HG02884 (cell line): Measurements from ENCODE around the gene TMC7.
"Not testable (repeated sequence)": the region's sequence is repeated elsewhere in the genome, so short reads cannot be mapped to it uniquely, and the experiment has no call there.

ENCODE experiments used
- ATAC-seq: cut with Tn5 transposase; IDR thresholded peaks from one replicate; pipeline ENCODE4 v1.9.1; 2021; ENCODE audit warnings: mild to moderate bottlenecking, moderate library complexity; ENCODE audit not compliant: unreplicated experiment

The TMC7 gene

DNA sequence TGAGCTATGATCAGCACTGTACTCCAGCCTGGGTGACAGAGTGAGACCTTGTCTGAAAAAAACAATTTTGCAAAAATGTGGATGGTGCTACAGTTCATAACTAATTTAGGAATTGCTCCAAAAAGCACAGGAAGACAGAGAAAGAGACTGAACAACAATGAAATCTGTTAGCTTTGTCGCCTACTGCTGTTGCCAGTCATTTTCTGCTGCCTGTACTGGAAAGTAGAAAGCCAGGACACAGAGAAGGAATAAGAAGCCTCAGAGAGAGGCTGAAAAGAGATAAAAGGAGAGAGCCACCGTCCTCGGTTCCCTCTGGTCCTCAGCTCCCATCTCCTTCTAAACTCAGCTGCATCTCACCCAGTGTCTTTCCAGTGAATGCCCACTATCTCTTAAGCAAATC is 8.6 kb upstream of the TMC7 start:
- no peak for ATAC-seq

DNA sequence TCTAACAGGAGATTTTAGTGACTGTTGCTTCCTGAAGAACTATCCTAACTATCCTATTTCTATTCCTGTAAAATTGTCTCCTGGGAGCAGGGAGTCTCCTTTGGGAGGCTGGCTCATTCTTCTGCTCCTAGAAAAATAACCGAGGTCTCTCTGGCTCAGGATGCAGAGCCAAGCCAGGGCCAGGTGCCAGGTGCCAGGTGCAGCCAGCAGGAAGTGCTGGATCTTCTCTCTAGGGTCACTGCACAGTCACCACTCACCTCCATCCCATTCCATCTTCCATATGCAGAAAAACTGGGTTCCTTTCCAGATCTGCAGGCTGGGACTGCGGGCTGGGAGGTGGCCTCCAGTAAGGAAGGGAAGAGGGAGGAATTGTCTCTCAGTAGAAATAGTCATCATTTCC is 3.8 kb upstream of the TMC7 start:
- no peak for ATAC-seq

DNA sequence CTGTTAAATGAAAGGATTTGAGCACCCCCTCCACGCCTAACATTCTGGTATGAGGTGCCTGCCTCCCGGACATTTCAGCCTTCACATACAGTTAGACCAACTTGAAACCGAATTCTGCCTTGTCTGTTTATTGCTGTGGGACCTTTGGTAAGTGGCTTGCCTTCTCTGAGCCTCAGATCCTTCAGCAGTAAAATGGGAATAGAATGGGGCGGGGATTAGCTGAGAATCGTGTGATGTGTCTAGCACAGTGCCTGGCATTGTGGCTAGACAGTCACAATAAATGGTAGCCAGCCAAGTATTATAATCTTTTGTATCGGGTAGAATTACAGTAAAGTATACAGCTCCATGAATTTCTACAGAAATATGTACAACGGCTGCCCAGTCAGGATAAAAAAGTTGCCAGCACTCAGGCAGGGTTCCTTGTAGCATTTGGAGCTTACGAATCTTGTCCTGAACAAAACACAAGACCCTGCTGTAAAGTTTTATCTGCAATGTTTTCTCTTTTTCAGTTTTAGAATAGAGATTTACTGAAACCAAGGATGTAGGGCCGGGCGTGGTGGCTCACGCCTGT is 786 bp downstream of the TMC7 start:
- ATAC-seq = no peak

DNA sequence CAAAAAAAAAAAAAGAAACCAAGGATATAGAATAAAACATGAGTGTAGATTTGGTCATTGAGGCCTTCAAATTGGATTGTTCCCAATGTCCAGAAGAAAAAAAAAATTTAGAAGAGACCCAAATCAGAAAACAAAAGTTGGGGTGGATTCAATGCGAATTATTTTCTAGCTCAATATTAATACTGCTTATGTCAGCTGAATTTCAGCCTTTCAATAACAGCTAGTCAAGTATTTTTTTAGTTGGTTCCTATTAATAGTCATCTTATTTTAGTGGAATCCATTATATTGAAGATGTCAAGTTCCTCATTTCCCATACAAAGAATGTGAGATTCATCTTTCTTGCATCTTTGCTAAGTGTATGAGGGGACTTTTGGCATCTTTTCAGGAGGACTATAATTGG is 1.5 kb downstream of the TMC7 start:
- ATAC-seq = not testable (repeated sequence)

DNA sequence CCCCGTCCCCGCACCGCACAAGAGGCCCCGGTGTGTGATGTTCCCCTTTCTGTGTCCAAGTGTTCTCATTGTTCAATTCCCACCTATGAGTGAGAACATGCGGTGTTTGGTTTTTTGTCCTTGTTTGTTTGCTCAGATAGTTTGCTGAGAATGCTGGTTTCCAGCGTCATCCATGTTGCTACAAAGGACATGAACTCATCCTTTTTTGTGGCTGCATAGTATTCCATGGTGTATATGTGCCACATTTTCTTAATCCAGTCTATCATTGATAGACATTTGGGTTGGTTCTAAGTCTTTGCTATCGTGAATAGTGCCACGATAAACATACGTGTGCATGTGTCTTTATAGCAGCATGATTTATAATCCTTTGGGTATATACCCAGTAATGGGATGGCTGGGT is 8.0 kb downstream of the TMC7 start:
- ATAC-seq = not testable (repeated sequence)

DNA sequence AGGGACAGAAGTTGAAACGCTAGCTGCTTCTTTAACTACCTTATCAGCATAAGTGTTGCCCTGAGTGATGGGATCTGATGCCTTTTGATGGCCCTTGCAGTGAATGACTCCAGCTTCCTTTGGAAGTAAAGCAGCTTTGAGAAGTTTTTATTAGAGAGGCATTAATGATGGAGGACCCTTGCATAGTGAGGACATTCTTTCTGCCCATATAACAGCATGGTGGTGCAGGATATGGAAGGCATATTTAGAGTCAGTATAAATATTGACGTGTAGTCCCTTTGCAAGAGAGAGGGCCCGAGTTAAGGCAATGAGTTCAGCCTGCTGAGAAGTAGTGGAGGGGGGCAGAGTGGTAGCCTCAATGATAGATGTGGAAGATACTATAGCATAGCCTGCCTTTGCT is 9.8 kb downstream of the TMC7 start:
- ATAC-seq = not testable (repeated sequence)

DNA sequence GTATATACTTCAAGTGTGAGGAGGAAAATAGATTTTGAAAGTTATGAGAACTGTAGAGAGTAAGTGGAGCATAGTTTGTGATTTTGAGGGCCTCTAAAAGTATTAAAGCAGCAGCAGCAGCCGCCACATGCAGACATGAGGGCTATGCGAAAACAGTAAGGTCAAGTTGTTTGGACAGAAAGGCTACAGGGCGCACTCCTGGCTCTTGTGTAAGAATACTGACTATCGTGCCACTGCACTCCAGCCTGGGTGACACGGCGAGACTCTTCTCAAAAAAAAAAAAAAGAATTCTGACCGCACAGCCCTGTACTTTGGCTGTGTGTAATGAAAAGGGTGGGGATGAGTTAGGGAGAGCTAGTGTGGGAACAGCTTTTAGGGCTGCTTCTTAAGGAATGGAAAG is 10.4 kb downstream of the TMC7 start:
- ATAC-seq = not testable (repeated sequence)

DNA sequence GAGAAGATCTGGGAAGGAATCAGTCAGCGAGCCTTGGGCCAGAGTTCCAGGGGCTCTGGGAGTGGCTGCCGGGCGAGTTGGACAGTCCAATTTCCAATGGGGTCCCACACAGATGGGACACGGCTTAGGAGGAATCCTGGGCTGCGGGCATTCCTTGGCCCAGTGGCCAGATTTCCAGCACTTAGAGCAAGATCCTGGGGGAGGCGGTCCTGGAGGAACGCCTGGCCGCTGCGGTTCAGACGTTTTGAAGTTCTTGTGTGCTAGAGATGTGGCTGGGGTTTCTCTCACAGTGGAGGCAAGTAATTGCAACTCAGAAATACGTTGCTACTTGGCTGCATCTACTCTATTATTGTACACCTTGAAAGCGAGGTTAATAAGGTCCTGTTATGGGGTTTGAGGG is 11.7 kb downstream of the TMC7 start:
- not testable (repeated sequence) for ATAC-seq

DNA sequence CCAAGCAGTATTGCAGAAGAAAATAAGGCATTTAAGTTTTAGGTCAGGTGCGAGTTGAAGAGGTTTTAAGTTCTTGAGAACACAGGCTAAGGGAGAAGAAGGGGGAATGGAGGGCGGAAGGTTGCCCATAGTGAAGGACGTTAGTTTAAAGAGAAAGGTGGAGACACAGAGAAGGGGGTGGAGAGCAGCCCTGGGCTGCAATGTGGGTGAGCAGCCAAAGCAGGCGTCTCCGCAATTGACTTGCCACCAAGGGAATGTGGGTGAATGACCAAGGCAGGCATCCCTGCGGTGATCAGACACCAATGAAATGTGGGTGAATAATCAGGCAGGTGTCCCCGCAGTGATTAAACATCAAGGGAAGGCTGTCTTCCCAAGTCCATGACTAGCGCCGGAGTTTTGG is 12.8 kb downstream of the TMC7 start:
- not testable (repeated sequence) for ATAC-seq

DNA sequence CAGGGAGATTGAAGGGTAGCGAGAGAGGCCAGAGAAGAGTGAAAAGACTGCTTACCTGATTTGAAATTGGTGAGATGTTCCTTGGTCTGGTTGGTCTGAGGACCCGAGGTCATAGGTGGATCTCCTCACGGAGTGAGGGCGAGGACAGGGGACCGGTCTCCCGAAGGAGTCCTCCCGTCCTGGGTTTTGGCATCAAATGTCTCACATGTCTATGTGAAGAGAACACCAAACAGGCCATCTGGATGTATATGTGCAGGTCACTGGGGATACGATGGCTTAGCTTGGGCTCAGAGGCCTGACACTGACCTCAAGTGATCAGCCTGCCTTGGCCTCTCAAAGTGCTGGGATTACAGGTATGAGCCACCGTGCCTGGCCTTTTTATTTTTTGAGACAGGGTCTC is 13.3 kb downstream of the TMC7 start:
- ATAC-seq = not testable (repeated sequence)

DNA sequence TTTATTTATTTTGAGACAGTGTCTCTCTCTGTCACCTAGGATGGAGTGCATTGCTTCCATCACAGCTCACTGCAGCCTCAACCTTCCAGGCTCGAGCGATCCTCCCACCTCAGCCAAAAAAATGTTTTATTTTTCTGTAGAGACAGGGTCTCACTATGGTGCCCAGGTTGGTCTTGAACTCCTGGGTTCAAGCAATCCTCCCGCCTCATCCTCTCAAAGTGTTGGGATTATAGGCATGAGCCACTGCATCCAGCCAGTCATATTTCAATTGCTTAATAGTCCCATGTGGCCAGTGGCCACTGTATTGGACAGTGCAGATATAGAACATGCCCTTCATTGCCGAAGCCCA is 15.3 kb downstream of the TMC7 start:
- no peak for ATAC-seq

DNA sequence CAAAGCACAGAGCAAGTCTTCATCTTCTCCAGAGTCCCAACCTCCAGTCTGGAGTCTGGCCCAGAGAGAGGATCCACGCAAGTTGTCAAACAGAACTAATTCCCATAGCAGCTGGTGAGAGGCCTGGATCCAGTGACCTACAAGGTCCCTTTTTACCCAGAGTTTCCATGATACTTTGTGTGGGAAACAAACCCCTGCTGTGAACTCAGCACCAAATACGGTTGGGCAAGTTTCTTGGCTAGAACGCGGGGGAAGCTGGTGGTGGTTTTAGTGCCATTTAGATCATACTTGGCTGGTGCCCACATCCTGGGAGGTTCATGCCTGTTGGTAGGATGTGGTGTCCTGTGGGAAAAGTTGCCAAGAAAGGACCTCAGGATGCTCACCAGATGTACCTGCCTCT is 18.1 kb downstream of the TMC7 start:
- ATAC-seq = no peak

DNA sequence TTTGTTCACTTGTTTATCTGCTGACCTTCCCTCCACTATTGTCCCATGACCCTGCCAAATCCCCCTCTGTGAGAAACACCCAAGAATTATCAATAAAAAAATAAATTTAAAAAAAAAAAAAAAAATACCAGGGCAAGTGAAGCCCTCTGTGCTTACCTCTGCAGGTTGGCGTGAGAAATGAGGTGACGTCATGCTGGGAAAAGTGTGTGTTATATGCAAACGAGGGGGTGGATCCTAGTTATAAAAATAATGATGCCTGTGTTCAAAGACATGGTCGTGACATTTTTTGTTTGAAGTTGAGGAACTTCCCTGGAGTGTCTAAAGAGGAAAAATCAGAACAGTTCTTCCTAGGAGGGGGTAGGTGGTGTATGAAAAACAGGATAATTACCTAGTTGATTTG is 20.2 kb downstream of the TMC7 start:
- no peak for ATAC-seq

DNA sequence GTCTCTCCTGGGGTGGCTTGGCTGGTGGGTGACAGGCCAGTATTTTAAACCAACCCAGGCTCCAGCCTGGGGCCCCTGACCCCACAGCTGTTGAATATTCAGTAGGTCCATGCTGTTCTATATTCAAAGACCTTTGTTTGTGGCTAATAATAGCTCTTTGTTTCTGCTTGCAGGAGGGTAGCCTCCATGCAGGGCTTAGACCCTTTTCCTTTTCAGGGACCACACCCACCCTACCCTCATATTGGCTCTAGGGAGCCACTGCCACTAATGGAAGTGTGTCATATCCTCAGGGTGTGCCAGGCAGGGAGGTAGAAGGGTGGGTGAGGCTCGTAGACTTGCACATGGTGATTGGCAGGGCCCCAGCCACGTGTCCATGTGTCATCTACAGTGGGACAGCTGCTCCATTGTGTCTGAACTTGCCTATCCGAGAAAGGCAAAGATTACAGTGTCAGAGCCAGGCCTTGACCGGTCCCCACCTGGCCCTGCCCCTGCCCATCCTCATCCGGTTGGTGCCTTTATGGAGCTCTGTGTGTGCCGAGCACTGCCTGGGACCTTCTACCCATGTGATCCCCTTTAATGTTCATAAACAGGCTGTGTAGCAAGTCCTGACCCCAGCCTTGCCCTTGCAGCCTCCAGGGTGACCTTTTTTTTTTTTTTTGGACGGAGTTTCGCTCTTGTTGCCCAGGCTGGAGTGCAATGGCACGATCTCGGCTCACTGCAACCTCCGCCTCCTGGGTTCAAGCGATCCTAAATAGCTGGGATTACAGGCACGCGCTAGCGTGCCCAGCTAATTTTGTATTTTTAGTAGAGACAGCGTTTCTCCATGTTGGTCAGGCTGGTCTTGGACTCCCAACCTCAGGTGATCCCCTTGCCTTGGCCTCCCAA is 22.1 kb downstream of the TMC7 start:
- no peak for ATAC-seq

DNA sequence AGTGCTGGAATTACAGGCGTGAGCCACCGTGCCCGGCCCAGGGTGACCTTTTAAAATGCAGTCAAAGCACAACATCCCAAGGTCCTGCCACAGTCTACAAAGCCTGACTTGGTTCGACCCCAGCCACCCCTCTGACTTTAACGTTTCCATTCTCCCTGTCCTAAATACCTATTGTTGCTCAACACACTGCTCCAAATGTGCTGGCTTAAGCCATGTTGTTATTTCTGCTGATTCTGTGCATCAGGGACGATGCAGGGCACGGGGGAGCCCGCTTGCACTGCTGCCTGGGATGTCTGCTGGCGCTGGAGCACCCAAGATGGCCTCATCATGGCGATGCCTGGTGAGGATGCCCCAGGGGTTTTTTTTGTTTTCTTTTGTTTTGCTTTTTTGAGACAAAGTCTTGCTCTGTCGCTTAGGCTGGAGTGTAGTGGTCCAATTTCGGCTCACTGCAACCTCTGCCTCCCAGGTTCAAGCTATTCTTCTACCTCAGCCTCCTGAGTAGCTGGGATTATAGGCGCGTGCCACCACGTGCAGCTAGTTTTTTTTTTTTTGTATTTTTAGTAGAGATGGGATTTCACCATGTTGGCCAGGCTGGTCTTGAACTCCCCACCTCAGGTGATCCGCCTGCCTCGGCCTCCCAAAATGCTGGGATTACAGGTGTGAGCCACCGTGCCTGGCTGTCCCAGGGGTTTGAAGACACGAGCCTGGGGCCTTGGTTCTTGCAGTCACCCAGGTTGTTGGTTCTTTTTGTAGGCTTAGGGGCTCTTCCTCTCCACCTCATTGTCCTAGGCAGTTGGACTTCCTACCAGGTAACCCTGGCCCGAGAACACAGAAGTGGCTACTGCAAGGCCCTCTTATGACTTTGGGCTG is 22.9 kb downstream of the TMC7 start:
- ATAC-seq = no peak

DNA sequence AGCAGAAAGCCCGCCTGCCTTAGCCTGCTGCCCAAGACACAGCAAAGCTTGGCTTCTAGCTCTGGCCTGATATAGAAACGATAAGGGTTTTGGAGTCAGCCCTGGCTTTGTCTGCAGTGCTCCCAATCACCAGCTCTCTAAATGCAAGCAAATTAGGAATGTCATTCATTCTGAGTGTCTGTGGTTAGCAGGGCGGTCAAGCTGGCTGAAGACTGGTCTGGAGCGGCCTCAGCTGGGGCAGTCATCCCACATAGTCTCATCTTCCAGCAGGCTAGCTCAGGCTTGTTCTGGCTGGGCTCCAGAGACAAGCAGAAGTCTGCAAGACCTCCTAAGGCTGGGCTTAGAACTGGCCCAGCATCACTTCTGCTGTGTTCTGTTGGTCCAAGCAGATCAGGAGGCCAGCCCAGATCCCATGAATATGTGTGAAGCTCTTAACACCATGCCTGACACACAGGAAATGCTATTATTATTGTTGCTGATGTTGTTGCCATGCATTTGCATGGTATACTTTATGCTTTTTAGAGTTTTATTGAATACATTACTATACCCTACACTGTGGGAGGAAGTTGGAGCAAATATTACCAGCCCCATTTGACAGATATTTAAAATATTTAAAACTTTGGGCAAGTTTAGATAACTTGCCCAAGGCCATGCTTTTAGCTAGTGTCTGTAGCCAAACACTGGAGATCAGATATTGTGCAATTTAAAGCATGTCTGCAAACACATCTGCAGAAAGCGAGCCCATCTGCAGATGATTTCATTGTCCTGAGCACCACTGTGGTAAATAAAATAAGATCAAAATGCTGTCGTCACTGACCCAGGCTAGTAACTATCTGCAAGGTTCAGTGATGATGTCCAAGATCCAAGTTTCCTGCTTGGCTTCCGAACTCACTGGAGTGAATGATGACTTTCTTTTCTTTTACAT is 24.8 kb downstream of the TMC7 start:
- no peak for ATAC-seq

DNA sequence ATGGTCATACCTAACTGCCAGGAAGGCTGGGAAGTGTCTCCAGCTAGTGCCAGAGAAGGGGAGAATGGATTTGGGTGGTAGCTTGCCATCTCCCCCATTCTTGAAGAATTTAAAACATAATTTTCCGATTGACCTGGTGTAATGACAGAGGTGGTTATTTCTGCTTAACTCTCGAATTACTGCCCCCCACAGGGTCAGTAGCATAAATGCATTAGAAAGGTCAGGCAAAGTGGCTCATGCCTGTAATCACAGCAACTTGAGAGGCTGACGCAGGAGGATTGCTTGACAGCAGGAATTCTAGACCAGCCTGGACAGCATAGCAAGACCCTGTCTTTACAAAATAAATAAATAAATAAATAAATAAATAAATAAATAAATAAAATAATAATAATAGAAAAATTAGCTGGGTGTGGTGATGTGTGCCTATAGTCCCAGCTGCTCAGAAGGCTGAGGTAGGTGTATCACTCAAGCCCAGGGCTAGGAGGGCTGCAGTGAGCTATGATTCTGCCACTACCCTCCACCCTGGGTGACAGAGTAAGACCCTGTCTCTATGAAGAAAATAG is 27.5 kb downstream of the TMC7 start:
- no peak for ATAC-seq

DNA sequence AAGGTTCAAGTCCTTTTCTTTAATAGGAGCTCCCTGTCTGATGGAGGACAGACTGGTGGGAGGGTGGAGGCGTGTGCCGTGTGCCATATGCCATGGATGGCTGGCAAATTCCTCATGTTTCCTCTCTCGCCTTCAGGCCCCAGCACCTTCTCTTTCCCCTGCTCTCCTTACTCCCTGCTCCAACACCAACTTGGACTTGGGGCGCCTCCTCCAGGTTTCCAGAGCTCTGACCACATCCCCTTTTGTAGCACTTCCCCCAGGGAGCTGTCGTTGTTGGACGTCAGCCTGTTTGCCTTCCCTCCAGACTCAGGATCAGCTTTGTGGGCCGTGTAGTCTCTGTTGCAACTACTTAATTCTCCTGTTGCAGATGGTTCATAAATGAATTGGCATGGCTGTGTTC is 30.7 kb downstream of the TMC7 start:
- no peak for ATAC-seq

DNA sequence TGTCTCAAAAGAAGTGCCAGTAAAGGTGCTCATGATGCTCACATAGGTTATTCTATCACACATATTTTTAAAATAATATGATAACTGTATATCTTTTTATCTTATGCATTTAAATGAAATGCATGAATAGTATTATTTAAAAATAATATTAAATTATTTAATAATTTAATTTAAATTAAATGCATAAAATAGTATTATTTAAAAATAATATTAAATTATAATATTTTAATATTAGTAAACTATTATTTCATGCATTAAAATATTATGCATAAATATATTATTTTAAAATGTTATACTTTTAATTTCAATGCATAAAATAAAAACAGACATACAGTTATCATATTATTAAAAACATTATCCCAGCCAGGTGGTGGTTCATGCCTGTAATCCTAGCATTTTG is 33.4 kb downstream of the TMC7 start:
- no peak for ATAC-seq

DNA sequence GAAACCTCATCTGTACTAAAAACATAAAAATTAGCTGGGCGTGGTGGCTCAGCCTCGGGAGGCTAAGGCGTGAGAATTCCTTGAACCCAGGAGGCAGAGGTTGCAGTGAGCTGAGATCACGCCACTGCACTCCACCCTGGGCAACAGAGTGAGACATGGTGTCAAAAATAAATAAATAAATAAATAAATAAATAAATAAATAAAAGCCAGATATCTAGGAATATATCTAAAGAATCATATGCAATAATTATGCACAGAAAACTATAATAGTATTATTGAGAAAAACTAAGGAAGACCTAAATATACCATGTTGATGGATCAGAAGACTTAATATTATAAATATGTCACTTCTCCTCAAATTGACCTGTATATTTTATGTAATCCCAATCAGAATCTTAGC is 37.0 kb downstream of the TMC7 start:
- no peak for ATAC-seq
